Lung (tissue), 12 donors: Measurements from ENCODE around the gene GPR152. TPM values are rescaled to one million over a fixed set of nuclear protein-coding genes. Genes with fewer than 3 reads are reported as not detected.

Experiments
- ATAC-seq: fragments of 200-7000 bp; cut with Tn5 transposase; one replicate; pipeline ENCODE4 v1.9.1; 2020; ENCODE audit warnings: moderate number of reproducible peaks; ENCODE audit not compliant: insufficient read depth, low FRiP score
- DNase-seq, 3 donors: peaks; one replicate each; pipeline ENCODE4 v3.0.0-alpha.2; 2013 to 2017
- H3K27ac ChIP-seq, 2 donors: one replicate each; pipeline ENCODE4 v1.5.1; 2013; ENCODE audit warnings: mild to moderate bottlenecking in 2 of 2, moderate library complexity in 2 of 2, control low read depth in 1 of 2, inconsistent platforms in 1 of 2, low read depth in 1 of 2, low read length in 1 of 2
- H3K27me3 ChIP-seq, 3 donors: one replicate each; pipeline ENCODE4 v1.5.1; 2013; ENCODE audit warnings: low read length in 2 of 3; ENCODE audit not compliant: control insufficient read depth in 3 of 3, insufficient read depth in 3 of 3
- H3K36me3 ChIP-seq, 4 donors: one replicate each; pipeline ENCODE4 v1.5.1; 2013; ENCODE audit warnings: low read length in 4 of 4, mild to moderate bottlenecking in 1 of 4, moderate library complexity in 1 of 4; ENCODE audit not compliant: control insufficient read depth in 4 of 4, insufficient read depth in 4 of 4
- H3K4me1 ChIP-seq, 5 donors: one replicate each; pipeline ENCODE4 v1.5.1; 2013; ENCODE audit warnings: low read length in 5 of 5, mild to moderate bottlenecking in 2 of 5, moderate library complexity in 1 of 5; ENCODE audit not compliant: control insufficient read depth in 5 of 5, insufficient read depth in 5 of 5
- H3K4me3 ChIP-seq: one replicate; pipeline ENCODE4 v1.5.1; 2013; ENCODE audit warnings: mild to moderate bottlenecking, control low read depth, moderate library complexity
- H3K9ac ChIP-seq, 2 donors: one replicate each; pipeline ENCODE4 v1.5.1; 2013; ENCODE audit warnings: low read length in 2 of 2, control low read depth in 1 of 2; ENCODE audit not compliant: insufficient read depth in 1 of 2
- H3K9me3 ChIP-seq, 4 donors: one replicate each; pipeline ENCODE4 v1.5.1; 2013; ENCODE audit warnings: low read length in 3 of 4, mild to moderate bottlenecking in 1 of 4, moderate library complexity in 1 of 4; ENCODE audit not compliant: control insufficient read depth in 4 of 4, insufficient read depth in 3 of 4
- WGBS, 2 donors: extraction: QIAGEN DNeasy Blood & Tissue Kit; methylation state at CpG; one replicate each; pipeline ENCODE4 v1.1.7; 2013; 5-methylcytosine and 5-hydroxymethylcytosine counted together
- polyA plus RNA-seq, 2 donors: library from polyadenylated mRNA; stranded (reverse); fragments of 200-250 nt; gene quantifications; one replicate each; pipeline ENCODE4 v1.2.1, GENCODE V29; 2013
- total RNA-seq, 2 donors: library from RNA; depleted of rRNA in 1 of 2; stranded (reverse); fragments of >200 nt in 1 of 2; gene quantifications; one replicate each; pipeline ENCODE4 v1.2.1, GENCODE V29; 2014 to 2021
- TF ChIP-seq, protein P1 (sequence below): IDR thresholded peaks from 2 replicates; pipeline ENCODE4 v1.5.1; 2012; ENCODE audit warnings: mild to moderate bottlenecking; ENCODE audit errors: control extremely low read depth, extremely low read depth
- donor health status: control.
- donor health status: control.
- donor health status: Bipolar disorder and iron deficiency.
- donor health status: healthy.
- donor health status: DM: yes; HTN: yes; CAD: no.

The GPR152 gene
- total and polyA plus RNA-seq, 4 donors = 0.06 TPM; not detected in 3

DNA sequence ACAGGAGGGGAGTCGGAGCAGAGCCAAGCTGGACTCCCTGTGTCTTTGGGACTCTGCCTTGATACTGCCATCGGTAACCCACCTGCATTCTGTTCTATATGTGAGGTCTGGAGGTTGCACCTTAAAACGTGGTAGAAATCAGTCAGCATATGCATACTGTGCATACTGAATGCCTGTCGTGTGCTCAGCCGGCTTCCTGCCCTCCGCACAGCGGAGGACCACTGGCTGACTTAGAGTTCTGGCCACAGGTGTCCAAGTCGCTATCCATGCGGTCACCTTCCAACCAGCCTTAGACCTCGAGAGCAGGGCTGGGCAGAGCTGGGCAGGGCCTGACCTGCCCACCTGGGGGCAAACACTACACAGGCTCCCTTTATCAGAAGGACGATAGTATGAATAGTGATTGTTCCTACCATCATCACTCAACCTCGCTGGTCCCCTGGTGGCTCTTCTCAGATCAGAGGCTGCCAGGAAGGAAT is 44.8 kb downstream of the GPR152 start:
- no peaks in the 10 kb centered on the region for H3K27me3 ChIP-seq
- H3K4me1 ChIP-seq = peaks cover 0 to 10% (median 6%) of the 10 kb centered on the region in 5 donors
- H3K4me3 ChIP-seq = no peak overlapping the region
- H3K27ac ChIP-seq = no peak overlapping the region
- no peak overlapping the region for H3K9ac ChIP-seq
- H3K9me3 ChIP-seq = no peaks in the 10 kb centered on the region
- TF ChIP-seq, protein P1, sequence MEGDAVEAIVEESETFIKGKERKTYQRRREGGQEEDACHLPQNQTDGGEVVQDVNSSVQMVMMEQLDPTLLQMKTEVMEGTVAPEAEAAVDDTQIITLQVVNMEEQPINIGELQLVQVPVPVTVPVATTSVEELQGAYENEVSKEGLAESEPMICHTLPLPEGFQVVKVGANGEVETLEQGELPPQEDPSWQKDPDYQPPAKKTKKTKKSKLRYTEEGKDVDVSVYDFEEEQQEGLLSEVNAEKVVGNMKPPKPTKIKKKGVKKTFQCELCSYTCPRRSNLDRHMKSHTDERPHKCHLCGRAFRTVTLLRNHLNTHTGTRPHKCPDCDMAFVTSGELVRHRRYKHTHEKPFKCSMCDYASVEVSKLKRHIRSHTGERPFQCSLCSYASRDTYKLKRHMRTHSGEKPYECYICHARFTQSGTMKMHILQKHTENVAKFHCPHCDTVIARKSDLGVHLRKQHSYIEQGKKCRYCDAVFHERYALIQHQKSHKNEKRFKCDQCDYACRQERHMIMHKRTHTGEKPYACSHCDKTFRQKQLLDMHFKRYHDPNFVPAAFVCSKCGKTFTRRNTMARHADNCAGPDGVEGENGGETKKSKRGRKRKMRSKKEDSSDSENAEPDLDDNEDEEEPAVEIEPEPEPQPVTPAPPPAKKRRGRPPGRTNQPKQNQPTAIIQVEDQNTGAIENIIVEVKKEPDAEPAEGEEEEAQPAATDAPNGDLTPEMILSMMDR = no peak
- no peaks in the 10 kb centered on the region for H3K36me3 ChIP-seq
- ATAC-seq (no peak), DNase-seq (no peak)
- WGBS, 2 donors = 73 to 80% methylated on average over 12 of the region's 12 CpGs

DNA sequence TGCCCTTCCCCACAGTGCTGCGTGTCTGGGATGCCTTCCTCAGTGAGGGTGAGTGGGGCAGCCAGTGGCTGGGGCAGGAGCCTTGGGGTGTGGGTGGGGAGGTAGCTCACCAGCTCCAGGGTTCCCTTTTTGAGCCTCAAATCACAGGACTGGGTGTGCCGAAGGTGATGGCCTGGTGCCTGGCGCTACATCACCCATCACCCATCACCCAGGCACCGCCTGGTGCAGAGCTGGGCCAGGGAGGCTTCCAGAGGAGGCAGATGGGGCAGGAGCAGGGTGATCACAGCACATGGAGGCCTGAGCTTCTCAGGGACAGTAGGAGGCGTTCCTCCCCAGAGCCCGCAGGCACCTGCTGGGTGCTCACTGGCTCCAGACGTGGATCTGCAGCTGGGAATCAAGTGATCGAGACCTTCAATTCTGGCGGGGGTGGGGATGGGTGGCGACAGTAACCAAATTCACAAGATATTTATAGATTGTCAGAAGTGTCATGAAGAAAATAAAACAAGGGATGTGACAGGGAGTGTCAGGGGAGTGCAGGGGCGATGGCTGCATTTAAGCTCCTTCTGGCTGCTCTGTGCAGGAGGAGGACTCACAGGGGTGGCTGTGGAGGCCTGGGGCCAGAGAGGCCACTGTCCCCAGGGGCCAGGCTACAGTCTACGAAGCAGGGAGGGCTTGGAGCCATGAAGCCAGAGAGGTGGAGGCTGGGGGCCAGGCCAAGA is 45.4 kb downstream of the GPR152 start:
- DNase-seq (no peak), ATAC-seq (no peak)
- peaks cover 0 to 14% (median 7%) of the 10 kb centered on the region in 5 donors for H3K4me1 ChIP-seq
- H3K36me3 ChIP-seq = no peaks in the 10 kb centered on the region
- H3K9ac ChIP-seq = no peak overlapping the region
- no peaks in the 10 kb centered on the region for H3K27me3 ChIP-seq
- H3K27ac ChIP-seq = no peak overlapping the region
- 65 to 78% methylated on average over 12 of the region's 12 CpGs for WGBS, 2 donors
- H3K9me3 ChIP-seq = no peaks in the 10 kb centered on the region
- TF ChIP-seq, protein P1 = no peak
- no peak overlapping the region for H3K4me3 ChIP-seq

DNA sequence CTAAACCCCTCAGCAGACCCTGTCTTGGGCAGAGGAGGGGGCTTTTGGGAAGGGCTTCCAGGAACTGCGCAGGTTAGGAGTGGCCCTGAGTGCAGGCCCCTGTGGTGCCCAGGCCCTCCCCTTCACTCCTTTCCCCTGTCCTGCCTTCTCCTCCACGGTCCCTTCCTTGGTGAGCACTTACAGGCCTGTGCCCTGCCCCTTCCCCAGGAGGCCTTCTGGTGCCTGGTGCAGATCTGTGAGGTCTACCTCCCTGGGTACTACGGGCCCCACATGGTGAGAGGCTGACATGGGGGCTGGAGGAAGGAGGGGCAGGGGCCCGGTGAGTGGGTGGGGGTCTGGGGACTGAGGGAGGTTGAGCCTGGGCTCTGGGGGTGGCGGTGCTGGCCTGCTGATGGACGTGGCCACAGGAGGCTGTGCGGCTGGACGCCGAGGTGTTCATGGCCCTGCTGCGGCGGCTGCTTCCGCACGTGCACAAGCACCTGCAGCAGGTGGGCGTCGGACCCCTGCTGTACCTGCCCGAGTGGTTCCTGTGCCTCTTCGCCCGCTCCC is 46.0 kb downstream of the GPR152 start:
- Histone ChIP-seq H3K36me3 (no peaks in the 10 kb centered on the region), H3K9ac (no peak overlapping the region), H3K9me3 (no peaks in the 10 kb centered on the region), H3K27ac (no peak overlapping the region), H3K4me1 (peaks cover 0 to 16% (median 8%) of the 10 kb centered on the region in 5 donors), H3K27me3 (no peaks in the 10 kb centered on the region), H3K4me3 (no peak overlapping the region)
- DNase-seq = no peak
- ATAC-seq = no peak
- WGBS, 2 donors = 81 to 91% methylated on average over 18 of the region's 18 CpGs
- TF ChIP-seq, protein P1 = no peak
